ENCODE data around the gene GPATCH8.
A peak's percentile ranks its signal among the peaks of the same experiment; 100 is the strongest.

Gene GPATCH8

DNA sequence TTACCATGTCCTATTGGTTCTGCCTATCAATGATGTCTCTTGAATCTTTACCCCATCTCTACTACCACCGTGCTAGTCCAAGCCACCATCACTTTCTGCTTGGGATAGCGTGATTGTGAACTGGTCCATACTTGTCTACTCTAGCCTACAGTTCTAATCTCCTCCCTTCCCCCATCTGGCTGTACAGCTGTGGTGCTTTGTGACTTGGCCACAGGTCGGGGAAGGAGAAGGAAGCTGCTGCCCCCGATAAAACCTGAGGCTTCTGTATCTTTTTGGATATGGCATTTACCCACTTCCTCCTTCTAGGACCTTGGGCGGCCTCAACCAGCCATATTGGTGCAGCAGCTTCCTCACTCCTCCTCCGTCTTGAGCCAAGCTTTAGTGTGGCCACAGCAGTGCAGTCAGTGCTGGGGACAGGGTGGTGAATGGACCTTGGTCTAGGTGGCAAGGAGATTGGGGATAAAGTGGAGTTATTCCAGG, 113.4 kb downstream of the GPATCH8 start:
- Histone ChIP-seq H3K4me1 (peaks cover 4% of the 10 kb centered on the region), H3K36me3 (replicated peaks) (no peaks in the 10 kb centered on the region), H3K4me3 (no peak overlapping the region), H3K9me3 (no peaks in the 10 kb centered on the region), H3K27me3 (ENCODE audit: low read depth) (no peaks in the 10 kb centered on the region)
- DNase-seq (ENCODE audit: low spot score in 2 of 2), result no peak
- in situ Hi-C loops (cut with MboI; ENCODE audit: low sequenced_read_pairs), result no loop called here

DNA sequence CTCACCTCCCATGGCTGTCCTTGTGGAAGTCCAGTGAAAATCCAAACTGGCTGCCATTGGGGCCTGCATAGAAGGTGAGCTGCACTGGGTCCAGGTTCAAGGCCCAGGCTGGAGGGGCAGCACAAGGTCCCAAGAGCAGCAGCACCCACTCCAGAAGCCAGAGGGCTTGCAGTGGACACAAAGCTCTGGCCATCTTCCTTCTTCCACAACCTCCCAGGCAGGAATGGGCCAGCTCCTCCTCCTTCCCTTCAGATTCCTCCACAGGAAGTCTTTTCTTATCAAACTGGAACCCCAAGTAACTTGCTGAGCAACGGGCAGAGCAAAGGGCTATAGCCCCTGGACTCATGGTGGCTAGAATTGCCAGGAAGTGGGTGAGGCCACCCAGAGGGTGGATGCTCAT, 113.9 kb downstream of the GPATCH8 start, which contains the start of gene ITGA2B:
TSS of gene ITGA2B (minus strand) at position 369 of the 400 bp plus-strand sequence. CDS start at position 193, 176 bp downstream.
- peaks cover 7% of the 10 kb centered on the region for H3K4me1 ChIP-seq
- in situ Hi-C loops (cut with MboI; ENCODE audit: low sequenced_read_pairs), result no loop called here
- no peak within 1 kb of the TSS for H3K4me3 ChIP-seq
- H3K36me3 ChIP-seq (replicated peaks), result no peaks in the 10 kb centered on the region
- no peaks in the 10 kb centered on the region for H3K9me3 ChIP-seq
- H3K27me3 ChIP-seq (ENCODE audit: low read depth), result no peaks in the 10 kb centered on the region
- no peak for DNase-seq (ENCODE audit: low spot score in 2 of 2)

DNA sequence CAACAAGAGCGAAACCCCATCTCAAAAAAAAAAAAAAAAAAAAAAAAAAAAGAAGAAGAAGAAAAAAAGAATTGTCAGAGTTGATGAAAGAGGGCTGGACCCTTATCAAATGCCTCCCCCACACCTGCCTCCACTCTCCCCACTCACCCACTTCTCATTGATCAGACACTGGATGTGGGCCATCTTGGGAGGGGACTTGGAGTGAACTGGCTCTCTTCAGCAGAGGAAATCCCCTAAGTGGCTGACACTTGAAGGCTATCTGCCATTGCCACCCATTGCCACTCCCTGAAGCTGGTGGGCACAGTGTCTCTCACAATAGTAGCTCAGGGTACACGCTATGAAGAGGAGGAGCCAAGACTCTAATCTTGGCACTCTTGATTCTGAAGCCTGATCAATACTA, 115.4 kb downstream of the GPATCH8 start:
- DNase-seq (ENCODE audit: low spot score in 2 of 2), result no peak
- H3K27me3 ChIP-seq (ENCODE audit: low read depth), result no peaks in the 10 kb centered on the region
- no peaks in the 10 kb centered on the region for H3K36me3 ChIP-seq (replicated peaks)
- in situ Hi-C loops (cut with MboI; ENCODE audit: low sequenced_read_pairs), result no loop called here
- H3K9me3 ChIP-seq, result no peaks in the 10 kb centered on the region
- no peak overlapping the region for H3K4me3 ChIP-seq
- H3K4me1 ChIP-seq, result peaks cover 7% of the 10 kb centered on the region

DNA sequence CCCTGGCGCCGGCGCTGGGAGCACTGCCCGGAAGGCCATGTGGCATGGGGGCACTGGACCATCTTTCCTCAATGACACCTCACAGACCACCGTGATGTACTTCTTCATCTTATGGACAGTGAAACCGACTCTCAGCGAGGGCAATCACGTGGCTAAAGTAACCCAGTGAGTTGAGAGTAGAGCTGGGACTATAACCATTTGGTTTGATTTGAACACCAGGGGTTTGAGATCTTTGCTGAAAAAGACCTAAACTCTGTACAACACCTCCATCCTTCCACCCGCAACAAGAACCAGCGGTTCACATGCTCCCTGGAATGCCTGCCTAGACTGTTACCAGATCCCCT, 117.1 kb downstream of the GPATCH8 start:
- no peaks in the 10 kb centered on the region for H3K9me3 ChIP-seq
- no peak for DNase-seq (ENCODE audit: low spot score in 2 of 2)
- in situ Hi-C loops (cut with MboI; ENCODE audit: low sequenced_read_pairs), result no loop called here
- peak overlapping the region; percentile 40 for H3K4me3 ChIP-seq
- H3K36me3 ChIP-seq (replicated peaks), result no peaks in the 10 kb centered on the region
- H3K4me1 ChIP-seq, result peaks cover 7% of the 10 kb centered on the region
- no peaks in the 10 kb centered on the region for H3K27me3 ChIP-seq (ENCODE audit: low read depth)

DNA sequence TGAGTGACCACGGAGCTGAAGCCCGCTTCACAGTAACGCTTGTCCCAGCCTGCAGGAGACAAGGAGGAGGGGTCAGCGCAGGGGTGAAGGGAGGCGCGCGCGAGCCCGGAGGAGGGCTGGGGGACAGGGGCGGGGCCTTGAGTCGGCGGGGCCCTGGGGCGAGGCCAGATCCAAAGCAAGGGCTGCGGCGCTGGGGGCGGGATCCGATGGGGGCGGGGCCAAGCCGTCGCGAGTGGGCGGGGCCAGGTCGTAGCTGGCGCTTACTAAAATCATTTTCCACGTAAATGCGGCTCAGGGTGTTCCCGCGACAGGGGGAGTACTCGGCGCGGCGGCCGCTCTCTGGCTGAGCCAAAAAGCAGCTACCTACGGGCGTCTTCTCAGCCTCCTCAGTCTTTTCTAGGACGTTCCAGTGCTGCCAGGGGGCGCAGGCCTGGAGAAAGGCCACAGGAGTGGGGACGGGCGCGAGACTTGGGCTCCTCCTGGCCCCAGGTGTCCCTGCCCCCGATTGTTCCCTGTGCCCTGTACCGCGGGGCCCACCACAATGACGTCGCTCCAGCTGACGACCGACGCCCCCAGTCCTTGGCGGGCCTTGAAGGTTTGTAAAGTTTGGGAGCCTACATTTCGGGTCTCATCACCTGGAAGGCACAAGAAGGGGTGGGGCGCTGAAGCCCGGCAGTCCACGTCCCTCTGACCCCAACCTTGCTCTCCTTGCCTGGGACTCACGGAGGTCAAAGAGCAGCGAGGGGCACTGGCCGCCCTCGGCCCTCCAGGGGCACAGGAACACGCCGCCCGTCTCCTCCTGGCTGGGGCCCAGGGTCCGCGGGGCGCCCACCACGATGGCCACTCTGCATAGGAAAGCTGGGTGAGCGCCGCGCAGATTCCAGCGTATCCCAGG, 117.7 kb downstream of the GPATCH8 start:
- DNase-seq (ENCODE audit: low spot score in 2 of 2), result peak; percentile 86 to 98
- H3K4me3 ChIP-seq, result peak overlapping the region; percentile 40
- no peaks in the 10 kb centered on the region for H3K36me3 ChIP-seq (replicated peaks)
- peaks cover 7% of the 10 kb centered on the region for H3K4me1 ChIP-seq
- no peaks in the 10 kb centered on the region for H3K27me3 ChIP-seq (ENCODE audit: low read depth)
- in situ Hi-C loops (cut with MboI; ENCODE audit: low sequenced_read_pairs), result no loop called here
- H3K9me3 ChIP-seq, result no peaks in the 10 kb centered on the region

DNA sequence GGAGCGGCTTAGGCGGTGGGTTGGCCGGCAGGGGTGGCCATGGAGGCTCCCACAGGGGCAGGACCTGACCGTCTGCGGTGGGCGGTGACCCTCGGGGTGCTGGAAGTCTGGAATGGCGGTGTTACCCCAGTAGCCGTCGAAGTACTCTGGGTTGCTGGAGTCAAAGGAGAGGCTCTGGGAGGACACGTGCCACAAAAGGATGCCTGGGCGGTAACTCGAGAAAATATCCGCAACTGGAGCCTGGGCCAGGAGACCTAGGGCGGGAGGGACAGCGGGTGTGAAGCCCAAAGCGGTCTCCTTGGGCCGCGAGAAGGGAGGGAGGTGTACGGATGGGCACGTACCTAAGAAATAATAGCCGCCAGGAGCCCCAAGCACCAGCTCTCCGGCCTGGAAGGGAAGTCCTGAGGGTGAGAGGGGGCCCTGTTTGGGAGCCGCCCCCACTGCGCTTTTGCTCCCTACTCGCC, 118.4 kb downstream of the GPATCH8 start:
- no peaks in the 10 kb centered on the region for H3K27me3 ChIP-seq (ENCODE audit: low read depth)
- H3K36me3 ChIP-seq (replicated peaks), result no peaks in the 10 kb centered on the region
- H3K4me3 ChIP-seq, result peak overlapping the region; percentile 40
- DNase-seq (ENCODE audit: low spot score in 2 of 2), result no peak
- in situ Hi-C loops (cut with MboI; ENCODE audit: low sequenced_read_pairs), result no loop called here
- no peaks in the 10 kb centered on the region for H3K9me3 ChIP-seq
- H3K4me1 ChIP-seq, result peaks cover 7% of the 10 kb centered on the region

DNA sequence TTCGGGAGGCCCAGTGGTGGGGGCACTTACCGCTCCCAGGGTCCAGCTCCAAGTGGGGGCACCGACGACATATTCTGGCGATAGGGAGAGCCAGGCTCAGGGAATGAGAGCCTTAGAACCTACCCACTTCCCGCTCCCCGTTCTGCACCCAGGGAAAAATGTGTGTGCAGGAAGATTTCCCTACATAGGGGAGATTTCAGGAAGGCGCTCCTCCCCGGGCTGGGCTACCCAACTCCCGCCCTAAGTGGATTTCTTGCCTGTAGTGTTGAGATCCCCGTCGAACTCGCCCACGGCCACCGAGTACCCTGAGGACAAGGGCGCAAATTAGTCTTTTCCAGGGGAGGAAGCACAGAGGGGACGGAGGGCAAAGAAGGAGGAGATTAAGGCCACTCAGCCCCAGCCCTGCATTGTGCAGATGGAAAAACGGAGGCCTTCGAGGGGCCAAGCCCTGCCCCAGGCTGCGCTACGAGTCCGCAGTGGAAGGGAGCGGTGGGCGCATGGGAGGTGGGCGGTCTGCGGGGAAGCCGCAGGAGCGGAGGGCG, 118.9 kb downstream of the GPATCH8 start:
- Histone ChIP-seq H3K27me3 (ENCODE audit: low read depth) (no peaks in the 10 kb centered on the region), H3K9me3 (no peaks in the 10 kb centered on the region), H3K4me1 (peaks cover 7% of the 10 kb centered on the region), H3K4me3 (no peak overlapping the region), H3K36me3 (replicated peaks) (no peaks in the 10 kb centered on the region)
- DNase-seq (ENCODE audit: low spot score in 2 of 2), result no peak
- in situ Hi-C loops (cut with MboI; ENCODE audit: low sequenced_read_pairs), result no loop called here

DNA sequence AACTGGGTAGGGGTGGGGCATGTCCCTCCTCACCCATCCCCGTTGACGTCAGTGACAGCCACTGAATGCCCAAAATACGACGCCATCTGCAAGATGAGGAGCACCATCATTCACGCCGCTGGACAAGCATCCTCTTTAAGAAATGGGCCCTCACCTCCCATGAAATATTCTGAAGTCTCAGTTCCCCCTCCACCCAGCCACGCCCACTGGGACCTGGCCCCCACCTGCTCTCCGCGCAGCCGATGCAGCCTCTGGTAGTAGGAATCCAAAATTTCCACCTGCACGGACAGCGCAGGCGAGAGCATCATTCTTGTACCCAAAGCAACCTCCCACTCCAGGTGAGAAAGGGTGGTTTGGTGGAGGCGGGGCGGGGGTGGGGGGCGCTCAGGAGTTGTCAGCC, 119.3 kb downstream of the GPATCH8 start:
- Histone ChIP-seq H3K4me1 (peaks cover 7% of the 10 kb centered on the region), H3K4me3 (no peak overlapping the region), H3K27me3 (ENCODE audit: low read depth) (no peaks in the 10 kb centered on the region), H3K9me3 (no peaks in the 10 kb centered on the region), H3K36me3 (replicated peaks) (no peaks in the 10 kb centered on the region)
- in situ Hi-C loops (cut with MboI; ENCODE audit: low sequenced_read_pairs), result no loop called here
- no peak for DNase-seq (ENCODE audit: low spot score in 2 of 2)

DNA sequence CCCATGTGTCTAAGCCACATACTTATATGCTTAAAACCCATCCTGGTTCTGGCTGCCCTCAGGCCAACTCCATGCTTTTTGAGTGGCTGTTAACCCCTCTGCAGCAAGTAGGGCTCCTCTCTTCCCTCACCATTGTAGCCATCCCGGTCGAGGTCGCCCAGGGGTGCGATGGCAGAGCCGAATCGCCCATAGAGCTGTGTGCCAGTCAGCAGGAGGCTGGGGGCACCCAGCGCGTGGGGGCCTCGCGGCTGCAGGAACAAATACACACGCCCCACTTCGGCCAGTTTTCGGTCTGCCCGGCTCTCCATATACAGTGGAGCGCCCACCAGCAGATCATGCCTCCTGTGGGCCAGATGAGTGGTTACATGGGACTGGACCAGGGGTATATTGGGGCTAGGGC, 119.8 kb downstream of the GPATCH8 start:
- Histone ChIP-seq H3K9me3 (no peaks in the 10 kb centered on the region), H3K4me1 (peaks cover 7% of the 10 kb centered on the region), H3K4me3 (no peak overlapping the region), H3K27me3 (ENCODE audit: low read depth) (no peaks in the 10 kb centered on the region), H3K36me3 (replicated peaks) (no peaks in the 10 kb centered on the region)
- in situ Hi-C loops (cut with MboI; ENCODE audit: low sequenced_read_pairs), result no loop called here
- no peak for DNase-seq (ENCODE audit: low spot score in 2 of 2)

DNA sequence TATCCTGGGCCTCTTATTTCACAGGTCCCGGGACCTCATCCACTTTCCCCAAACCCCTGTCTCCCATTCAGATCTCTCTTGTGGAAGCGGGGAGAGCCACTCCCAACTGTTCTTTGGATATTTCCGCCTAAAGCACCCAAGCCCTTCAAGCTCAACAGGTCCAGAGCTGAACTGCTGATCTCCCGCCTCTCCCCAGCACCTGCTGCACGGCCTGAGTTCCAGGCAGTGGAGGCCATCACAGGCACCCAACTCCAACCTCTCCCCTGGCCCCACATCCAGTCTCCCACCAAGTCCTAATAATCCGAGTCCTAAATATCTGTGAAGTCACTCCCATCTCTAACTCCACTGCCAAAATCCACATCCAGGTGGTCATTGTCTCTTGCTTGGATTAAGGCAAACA, 120.3 kb downstream of the GPATCH8 start:
- no peak for DNase-seq (ENCODE audit: low spot score in 2 of 2)
- in situ Hi-C loops (cut with MboI; ENCODE audit: low sequenced_read_pairs), result no loop called here
- H3K27me3 ChIP-seq (ENCODE audit: low read depth), result no peaks in the 10 kb centered on the region

DNA sequence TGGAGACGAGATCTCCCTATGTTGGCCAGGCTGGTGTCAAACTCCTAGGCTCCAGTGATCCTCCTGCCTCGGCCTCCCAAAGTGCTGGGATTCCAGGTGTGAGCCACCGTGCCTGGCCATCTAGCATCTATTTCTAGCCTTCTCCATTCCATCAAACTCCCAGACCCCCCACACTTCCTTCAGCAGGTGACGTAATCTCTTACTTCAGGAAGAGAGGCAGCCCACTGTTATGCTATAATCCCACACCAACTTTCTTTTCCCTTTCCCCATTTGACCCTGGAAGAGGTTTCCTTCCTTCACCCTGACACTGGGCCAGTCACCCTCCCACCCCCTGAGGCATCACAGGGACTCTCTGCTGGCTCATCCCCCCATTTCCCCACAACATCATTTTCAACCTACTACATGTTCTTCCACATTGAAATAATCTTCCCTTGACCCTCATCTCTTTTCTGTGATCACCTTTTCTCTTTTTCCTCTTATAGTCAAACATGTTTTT, 121.3 kb downstream of the GPATCH8 start:
- no peak for DNase-seq (ENCODE audit: low spot score in 2 of 2)
- Histone ChIP-seq H3K4me1 (peaks cover 7% of the 10 kb centered on the region), H3K27me3 (ENCODE audit: low read depth) (no peaks in the 10 kb centered on the region), H3K4me3 (no peak overlapping the region), H3K9me3 (no peaks in the 10 kb centered on the region), H3K36me3 (replicated peaks) (no peaks in the 10 kb centered on the region)
- in situ Hi-C loops (cut with MboI; ENCODE audit: low sequenced_read_pairs), result no loop called here

More for the DNA sequence above, 120.3 kb downstream of the GPATCH8 start:
- H3K9me3 ChIP-seq, result no peaks in the 10 kb centered on the region
- H3K4me3 ChIP-seq, result no peak overlapping the region
- H3K4me1 ChIP-seq, result peaks cover 7% of the 10 kb centered on the region
- no peaks in the 10 kb centered on the region for H3K36me3 ChIP-seq (replicated peaks)

DNA sequence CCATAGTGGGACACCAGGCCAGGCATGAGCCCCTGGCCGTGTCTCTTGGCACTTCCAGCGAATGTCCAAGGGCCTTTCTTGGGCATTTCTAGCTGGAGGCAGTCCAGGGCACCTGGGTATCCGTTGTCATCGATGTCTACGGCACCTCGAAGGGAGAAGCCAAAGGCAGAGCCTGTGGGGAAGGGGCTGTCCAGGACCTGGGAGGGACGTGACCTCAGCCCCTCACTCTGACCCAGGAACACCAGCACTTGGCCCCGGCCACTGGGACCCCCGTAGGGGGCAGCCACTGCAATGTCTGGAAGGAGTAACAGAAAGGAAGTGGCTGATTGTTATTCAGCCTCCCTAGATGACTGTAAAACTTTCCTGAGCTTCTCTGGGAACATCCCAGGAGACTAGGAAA, 122.4 kb downstream of the GPATCH8 start:
- Histone ChIP-seq H3K4me3 (no peak overlapping the region), H3K4me1 (peaks cover 7% of the 10 kb centered on the region), H3K36me3 (replicated peaks) (no peaks in the 10 kb centered on the region), H3K9me3 (no peaks in the 10 kb centered on the region), H3K27me3 (ENCODE audit: low read depth) (no peaks in the 10 kb centered on the region)
- no peak for DNase-seq (ENCODE audit: low spot score in 2 of 2)
- in situ Hi-C loops (cut with MboI; ENCODE audit: low sequenced_read_pairs), result no loop called here

DNA sequence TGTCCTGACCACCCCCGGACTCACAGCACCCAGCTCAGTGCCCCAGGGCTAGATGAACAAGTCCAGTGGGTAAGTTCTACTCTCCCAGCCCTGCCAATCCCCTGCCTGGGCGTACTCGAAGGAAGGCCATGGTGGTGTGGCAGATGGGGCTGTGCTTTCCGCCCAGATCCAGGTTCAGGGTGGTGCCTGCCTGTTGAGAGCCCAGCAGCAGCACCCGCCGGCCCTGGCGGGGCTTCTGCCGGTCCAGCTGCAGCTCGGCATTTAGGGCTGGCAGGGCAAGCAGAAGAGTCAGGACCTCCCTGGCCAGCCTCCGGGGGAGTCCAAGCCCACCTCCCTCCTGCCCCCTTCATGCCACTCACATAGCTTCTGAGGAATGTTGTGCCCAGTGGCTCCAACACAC, 123.3 kb downstream of the GPATCH8 start:
- no peaks in the 10 kb centered on the region for H3K36me3 ChIP-seq (replicated peaks)
- no peak for DNase-seq (ENCODE audit: low spot score in 2 of 2)
- no peaks in the 10 kb centered on the region for H3K27me3 ChIP-seq (ENCODE audit: low read depth)
- in situ Hi-C loops (cut with MboI; ENCODE audit: low sequenced_read_pairs), result no loop called here
- H3K4me1 ChIP-seq, result peaks cover 5% of the 10 kb centered on the region
- H3K4me3 ChIP-seq, result no peak overlapping the region
- no peaks in the 10 kb centered on the region for H3K9me3 ChIP-seq

DNA sequence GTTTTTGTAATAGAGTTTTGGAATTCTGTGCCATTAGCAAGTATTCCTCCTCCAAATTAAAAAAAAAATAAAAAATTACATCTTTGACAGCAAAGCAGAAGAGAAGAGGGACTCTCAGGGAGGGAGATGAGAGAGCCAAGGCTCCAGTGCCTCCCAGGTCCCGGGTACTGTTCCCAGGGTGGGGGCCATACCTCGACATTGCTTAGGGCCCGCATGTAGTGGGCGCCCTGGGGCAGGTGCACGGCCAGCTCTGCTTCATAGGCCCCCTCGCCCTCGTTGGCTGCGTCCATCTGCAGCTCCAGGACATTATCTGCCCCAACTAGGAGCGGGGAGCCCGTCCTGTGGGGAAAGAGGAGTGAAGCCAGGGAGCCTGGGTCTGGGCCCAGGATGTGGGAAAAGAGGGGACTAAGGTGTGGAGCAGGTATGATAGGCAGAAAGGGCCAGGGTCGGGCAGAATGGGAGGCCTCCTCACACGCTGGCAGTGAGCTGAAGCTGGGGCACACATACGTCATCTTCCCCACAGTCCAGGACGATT, 125.0 kb downstream of the GPATCH8 start:
- in situ Hi-C loops (cut with MboI; ENCODE audit: low sequenced_read_pairs), result no loop called here
- Histone ChIP-seq H3K36me3 (replicated peaks) (no peaks in the 10 kb centered on the region), H3K4me1 (no peaks in the 10 kb centered on the region), H3K9me3 (no peaks in the 10 kb centered on the region), H3K4me3 (no peak overlapping the region), H3K27me3 (ENCODE audit: low read depth) (no peaks in the 10 kb centered on the region)
- DNase-seq (ENCODE audit: low spot score in 2 of 2), result no peak

All from HAP-1 (cell line).